Liver (tissue), 3 donors: ENCODE results near the gene SHLD2.

Experiments used
- SP1 ChIP-seq: IDR thresholded peaks from 2 replicates; pipeline ENCODE4 v1.6.1; 2018; ENCODE audit warnings: antibody characterized with exemption, mild to moderate bottlenecking
- YY1 ChIP-seq: IDR thresholded peaks from 2 replicates; pipeline ENCODE4 v1.6.1; 2016; ENCODE audit warnings: antibody characterized with exemption, mild to moderate bottlenecking
- TF ChIP-seq, protein P1 (sequence below): fragments of 150-350 bp; IDR thresholded peaks from 2 replicates; pipeline ENCODE4 v1.5.1; 2017; ENCODE audit warnings: improper control_type of control experiment, low read depth, low read length; ENCODE audit not compliant: missing input control
- TF ChIP-seq, protein P2 (sequence below): IDR thresholded peaks from 2 replicates; pipeline ENCODE4 v1.6.1; 2016; ENCODE audit warnings: antibody characterized with exemption
- TF ChIP-seq, protein P3 (sequence below): IDR thresholded peaks from 2 replicates; pipeline ENCODE4 v1.6.1; 2016; ENCODE audit warnings: antibody characterized with exemption, mild to moderate bottlenecking
- TF ChIP-seq, protein P4 (sequence below): IDR thresholded peaks from 2 replicates; pipeline ENCODE4 v1.6.1; 2016; ENCODE audit warnings: antibody characterized with exemption
- donor health status: healthy.
- donor health status: healthy.

DNA sequence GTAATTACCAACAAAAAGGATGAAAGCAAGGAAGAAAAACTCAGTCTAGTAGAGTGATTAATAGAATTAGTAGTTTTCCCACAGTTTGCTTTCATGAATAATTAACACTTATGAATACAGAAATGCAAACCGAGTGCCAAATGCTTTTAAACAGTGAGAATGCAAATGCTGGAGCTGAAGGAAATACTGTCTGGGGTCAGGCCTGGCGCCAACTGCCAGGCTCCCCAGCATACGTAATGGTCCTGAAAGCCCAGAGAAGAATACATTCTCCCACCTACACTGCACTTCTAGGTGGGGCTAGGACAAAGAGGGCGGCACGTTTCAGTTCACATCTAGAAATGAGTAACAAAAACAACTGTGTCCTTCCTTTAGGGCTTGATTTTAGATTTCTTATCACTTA lies 30.4 kb upstream of the SHLD2 start:
- TF ChIP-seq, protein P1, sequence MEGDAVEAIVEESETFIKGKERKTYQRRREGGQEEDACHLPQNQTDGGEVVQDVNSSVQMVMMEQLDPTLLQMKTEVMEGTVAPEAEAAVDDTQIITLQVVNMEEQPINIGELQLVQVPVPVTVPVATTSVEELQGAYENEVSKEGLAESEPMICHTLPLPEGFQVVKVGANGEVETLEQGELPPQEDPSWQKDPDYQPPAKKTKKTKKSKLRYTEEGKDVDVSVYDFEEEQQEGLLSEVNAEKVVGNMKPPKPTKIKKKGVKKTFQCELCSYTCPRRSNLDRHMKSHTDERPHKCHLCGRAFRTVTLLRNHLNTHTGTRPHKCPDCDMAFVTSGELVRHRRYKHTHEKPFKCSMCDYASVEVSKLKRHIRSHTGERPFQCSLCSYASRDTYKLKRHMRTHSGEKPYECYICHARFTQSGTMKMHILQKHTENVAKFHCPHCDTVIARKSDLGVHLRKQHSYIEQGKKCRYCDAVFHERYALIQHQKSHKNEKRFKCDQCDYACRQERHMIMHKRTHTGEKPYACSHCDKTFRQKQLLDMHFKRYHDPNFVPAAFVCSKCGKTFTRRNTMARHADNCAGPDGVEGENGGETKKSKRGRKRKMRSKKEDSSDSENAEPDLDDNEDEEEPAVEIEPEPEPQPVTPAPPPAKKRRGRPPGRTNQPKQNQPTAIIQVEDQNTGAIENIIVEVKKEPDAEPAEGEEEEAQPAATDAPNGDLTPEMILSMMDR: no peak
- TF ChIP-seq, protein P2, sequence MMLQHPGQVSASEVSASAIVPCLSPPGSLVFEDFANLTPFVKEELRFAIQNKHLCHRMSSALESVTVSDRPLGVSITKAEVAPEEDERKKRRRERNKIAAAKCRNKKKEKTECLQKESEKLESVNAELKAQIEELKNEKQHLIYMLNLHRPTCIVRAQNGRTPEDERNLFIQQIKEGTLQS: no peak
- no peak for TF ChIP-seq SP1
- no peak for TF ChIP-seq YY1
- TF ChIP-seq, protein P3, sequence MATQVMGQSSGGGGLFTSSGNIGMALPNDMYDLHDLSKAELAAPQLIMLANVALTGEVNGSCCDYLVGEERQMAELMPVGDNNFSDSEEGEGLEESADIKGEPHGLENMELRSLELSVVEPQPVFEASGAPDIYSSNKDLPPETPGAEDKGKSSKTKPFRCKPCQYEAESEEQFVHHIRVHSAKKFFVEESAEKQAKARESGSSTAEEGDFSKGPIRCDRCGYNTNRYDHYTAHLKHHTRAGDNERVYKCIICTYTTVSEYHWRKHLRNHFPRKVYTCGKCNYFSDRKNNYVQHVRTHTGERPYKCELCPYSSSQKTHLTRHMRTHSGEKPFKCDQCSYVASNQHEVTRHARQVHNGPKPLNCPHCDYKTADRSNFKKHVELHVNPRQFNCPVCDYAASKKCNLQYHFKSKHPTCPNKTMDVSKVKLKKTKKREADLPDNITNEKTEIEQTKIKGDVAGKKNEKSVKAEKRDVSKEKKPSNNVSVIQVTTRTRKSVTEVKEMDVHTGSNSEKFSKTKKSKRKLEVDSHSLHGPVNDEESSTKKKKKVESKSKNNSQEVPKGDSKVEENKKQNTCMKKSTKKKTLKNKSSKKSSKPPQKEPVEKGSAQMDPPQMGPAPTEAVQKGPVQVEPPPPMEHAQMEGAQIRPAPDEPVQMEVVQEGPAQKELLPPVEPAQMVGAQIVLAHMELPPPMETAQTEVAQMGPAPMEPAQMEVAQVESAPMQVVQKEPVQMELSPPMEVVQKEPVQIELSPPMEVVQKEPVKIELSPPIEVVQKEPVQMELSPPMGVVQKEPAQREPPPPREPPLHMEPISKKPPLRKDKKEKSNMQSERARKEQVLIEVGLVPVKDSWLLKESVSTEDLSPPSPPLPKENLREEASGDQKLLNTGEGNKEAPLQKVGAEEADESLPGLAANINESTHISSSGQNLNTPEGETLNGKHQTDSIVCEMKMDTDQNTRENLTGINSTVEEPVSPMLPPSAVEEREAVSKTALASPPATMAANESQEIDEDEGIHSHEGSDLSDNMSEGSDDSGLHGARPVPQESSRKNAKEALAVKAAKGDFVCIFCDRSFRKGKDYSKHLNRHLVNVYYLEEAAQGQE: no peak
- TF ChIP-seq, protein P4, sequence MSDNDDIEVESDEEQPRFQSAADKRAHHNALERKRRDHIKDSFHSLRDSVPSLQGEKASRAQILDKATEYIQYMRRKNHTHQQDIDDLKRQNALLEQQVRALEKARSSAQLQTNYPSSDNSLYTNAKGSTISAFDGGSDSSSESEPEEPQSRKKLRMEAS: no peak
